Ascending aorta (tissue), 2 donors: ENCODE results near the gene SPINK2. TPM values are rescaled to one million over a fixed set of nuclear protein-coding genes. Genes with fewer than 3 reads are reported as not detected.

ENCODE experiments used
- DNase-seq, 2 donors: peaks; one replicate each; pipeline ENCODE4 v3.0.0-alpha.2; 2019; ENCODE audit warnings: low spot score in 2 of 2
- H3K27ac ChIP-seq, 2 donors: fragments of 200-600 bp; sonication (generic); one replicate each; pipeline ENCODE4 v1.5.1; 2016 to 2017; ENCODE audit warnings: mild to moderate bottlenecking in 1 of 2
- H3K27me3 ChIP-seq: fragments of 200-600 bp; sonication (generic); one replicate; pipeline ENCODE4 v1.5.1; 2017
- H3K36me3 ChIP-seq, 2 donors: fragments of 200-600 bp; sonication (generic); one replicate each; pipeline ENCODE4 v1.5.1; 2016
- H3K4me1 ChIP-seq, 2 donors: fragments of 200-600 bp; sonication (generic); one replicate each; pipeline ENCODE4 v1.5.1; 2016 to 2017; ENCODE audit warnings: mild to moderate bottlenecking in 1 of 2
- H3K4me3 ChIP-seq, 2 donors: fragments of 200-600 bp; sonication (generic); one replicate each; pipeline ENCODE4 v1.5.1; 2016 to 2017; ENCODE audit warnings: mild to moderate bottlenecking in 1 of 2
- H3K9me3 ChIP-seq, 2 donors: fragments of 200-600 bp; sonication (generic); one replicate each; pipeline ENCODE4 v1.5.1; 2016
- intact Hi-C: fragments of 100-400 bp; cut with DNase I; formaldehyde crosslinking; loops from one replicate; pipeline ENCODE4 v1.15.1; 2023
- total RNA-seq: library from RNA; depleted of rRNA; stranded (reverse); fragments of >200 nt; gene quantifications from one replicate; pipeline ENCODE4 v1.1.0, GENCODE V29; 2016
- TF ChIP-seq, protein P1 (sequence below), 3 experiments: fragments of 200-600 bp in 2 of 3; fragments of 450-650 bp in 1 of 3; sonication (generic) in 2 of 3; IDR thresholded peaks; one replicate each; pipeline ENCODE4 v1.5.1; 2016 to 2019; ENCODE audit warnings: antibody characterized with exemption in 3 of 3, mild to moderate bottlenecking in 1 of 3, moderate library complexity in 1 of 3

The SPINK2 gene
- total RNA-seq, 1 donor from 2014 or later = not detected

DNA sequence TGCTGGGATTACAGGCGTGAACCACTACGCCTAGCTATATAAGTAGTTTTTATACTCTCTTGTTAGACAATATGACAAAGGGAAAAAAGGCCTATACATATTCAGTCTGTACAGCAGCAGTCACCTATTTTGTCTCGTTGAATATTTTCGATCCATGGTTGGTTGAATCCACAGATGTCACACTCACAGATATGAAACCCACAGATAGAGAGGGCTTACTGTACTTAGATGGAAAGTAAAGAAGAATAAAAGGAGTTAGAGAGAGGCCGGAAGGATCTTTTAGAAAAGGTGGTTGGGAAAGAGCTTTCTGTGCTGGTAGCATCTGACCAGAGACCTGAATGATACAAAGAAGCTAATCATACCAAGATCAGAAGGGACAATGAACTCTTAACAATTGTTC, 38.3 kb upstream of the SPINK2 start:
- no peaks in the 10 kb centered on the region for H3K9me3 ChIP-seq
- intact Hi-C loops = no loop called here
- TF ChIP-seq, protein P1, sequence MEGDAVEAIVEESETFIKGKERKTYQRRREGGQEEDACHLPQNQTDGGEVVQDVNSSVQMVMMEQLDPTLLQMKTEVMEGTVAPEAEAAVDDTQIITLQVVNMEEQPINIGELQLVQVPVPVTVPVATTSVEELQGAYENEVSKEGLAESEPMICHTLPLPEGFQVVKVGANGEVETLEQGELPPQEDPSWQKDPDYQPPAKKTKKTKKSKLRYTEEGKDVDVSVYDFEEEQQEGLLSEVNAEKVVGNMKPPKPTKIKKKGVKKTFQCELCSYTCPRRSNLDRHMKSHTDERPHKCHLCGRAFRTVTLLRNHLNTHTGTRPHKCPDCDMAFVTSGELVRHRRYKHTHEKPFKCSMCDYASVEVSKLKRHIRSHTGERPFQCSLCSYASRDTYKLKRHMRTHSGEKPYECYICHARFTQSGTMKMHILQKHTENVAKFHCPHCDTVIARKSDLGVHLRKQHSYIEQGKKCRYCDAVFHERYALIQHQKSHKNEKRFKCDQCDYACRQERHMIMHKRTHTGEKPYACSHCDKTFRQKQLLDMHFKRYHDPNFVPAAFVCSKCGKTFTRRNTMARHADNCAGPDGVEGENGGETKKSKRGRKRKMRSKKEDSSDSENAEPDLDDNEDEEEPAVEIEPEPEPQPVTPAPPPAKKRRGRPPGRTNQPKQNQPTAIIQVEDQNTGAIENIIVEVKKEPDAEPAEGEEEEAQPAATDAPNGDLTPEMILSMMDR (IDR thresholded peaks at IDR 0.05) = no peak
- no peaks in the 10 kb centered on the region for H3K4me1 ChIP-seq
- H3K4me3 ChIP-seq = no peak overlapping the region
- H3K36me3 ChIP-seq = no peaks in the 10 kb centered on the region
- no peak overlapping the region for H3K27ac ChIP-seq
- no peak for DNase-seq
- H3K27me3 ChIP-seq = no peaks in the 10 kb centered on the region

DNA sequence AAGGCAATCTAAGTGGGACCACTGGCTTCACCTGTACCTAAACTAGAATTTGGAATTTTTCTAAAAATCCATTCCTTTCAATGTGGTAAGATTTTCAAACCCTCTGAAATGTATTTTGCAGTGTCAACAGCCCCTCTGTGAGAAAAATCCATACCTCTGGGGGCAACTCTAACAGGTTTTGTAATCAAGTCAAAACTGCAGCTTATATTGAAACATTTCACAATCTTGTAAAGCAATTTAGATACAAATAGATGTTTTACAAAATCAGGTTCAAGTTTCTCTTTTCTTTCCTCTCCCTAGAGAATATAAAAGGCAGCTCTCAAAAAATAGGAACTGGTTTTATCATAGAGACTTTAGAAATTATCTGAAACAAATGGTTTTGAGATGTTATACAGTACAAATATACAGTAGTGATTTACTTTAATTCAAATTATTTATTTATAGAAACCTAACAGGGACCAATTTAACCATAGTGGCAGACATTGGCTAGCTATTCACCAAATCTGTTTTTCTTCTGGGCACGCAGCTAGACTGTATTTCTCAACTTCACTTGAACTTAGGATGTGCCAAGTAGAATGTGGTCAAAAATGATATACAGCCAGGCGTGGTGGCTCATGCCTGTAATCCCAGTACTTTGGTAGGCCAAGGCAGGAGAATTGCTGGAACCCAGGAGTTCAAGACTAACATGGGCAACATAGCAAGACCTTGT, 36.3 kb upstream of the SPINK2 start:
- H3K27ac ChIP-seq = no peak overlapping the region
- no peak for DNase-seq
- H3K4me3 ChIP-seq = no peak overlapping the region
- H3K27me3 ChIP-seq = no peaks in the 10 kb centered on the region
- TF ChIP-seq, protein P1 (IDR thresholded peaks at IDR 0.05) = no peak
- H3K36me3 ChIP-seq = no peaks in the 10 kb centered on the region
- H3K9me3 ChIP-seq = no peaks in the 10 kb centered on the region
- H3K4me1 ChIP-seq = no peaks in the 10 kb centered on the region
- intact Hi-C loops = no loop called here

DNA sequence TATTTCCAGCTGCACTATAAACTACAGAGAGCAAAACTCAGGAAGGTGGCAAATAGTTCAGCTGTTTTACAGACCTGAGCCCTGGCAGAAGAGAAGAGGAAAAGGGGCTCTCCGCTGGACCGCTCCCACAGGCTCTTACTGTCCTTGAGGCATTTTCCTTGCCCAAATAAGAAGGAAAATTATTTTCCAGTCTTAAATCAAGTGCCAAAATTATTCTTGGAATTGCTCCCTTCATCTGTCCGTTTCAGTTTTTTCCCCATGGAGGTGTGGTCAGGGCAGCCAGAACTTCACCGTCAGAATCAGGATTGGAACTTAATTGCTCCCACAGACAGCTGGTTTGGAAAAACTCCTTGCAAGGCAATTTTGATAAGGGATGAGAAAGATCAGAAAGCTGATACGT, 35.2 kb upstream of the SPINK2 start:
- no peak for DNase-seq
- H3K36me3 ChIP-seq = no peaks in the 10 kb centered on the region
- H3K27ac ChIP-seq = no peak overlapping the region
- TF ChIP-seq, protein P1 (IDR thresholded peaks at IDR 0.05) = no peak
- no peaks in the 10 kb centered on the region for H3K9me3 ChIP-seq
- no peaks in the 10 kb centered on the region for H3K4me1 ChIP-seq
- no peak overlapping the region for H3K4me3 ChIP-seq
- intact Hi-C loops = no loop called here
- H3K27me3 ChIP-seq = no peaks in the 10 kb centered on the region

DNA sequence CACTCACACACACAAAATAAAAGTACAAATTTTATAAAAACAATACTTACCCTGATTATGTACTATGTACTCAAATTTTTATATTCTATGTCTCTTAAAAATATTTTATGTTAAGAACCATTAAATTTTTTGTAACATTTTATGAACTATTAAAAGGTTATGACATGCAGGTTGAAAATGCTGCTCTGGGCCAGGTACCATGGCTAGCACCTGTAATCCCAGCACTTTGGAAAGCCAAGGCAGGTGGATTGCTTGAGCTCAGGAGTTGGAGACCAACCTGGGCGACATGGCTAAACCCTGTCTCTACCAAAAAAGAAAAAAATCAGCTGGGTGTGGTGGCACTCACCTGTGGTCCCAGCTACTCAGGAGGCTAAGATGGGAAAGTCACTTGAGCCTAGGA, 29.4 kb upstream of the SPINK2 start:
- Histone ChIP-seq H3K9me3 (no peaks in the 10 kb centered on the region), H3K4me1 (no peaks in the 10 kb centered on the region), H3K36me3 (no peaks in the 10 kb centered on the region), H3K4me3 (no peak overlapping the region), H3K27ac (no peak overlapping the region), H3K27me3 (no peaks in the 10 kb centered on the region)
- TF ChIP-seq, protein P1 (IDR thresholded peaks at IDR 0.05) = no peak
- no peak for DNase-seq
- intact Hi-C loops = no loop called here

DNA sequence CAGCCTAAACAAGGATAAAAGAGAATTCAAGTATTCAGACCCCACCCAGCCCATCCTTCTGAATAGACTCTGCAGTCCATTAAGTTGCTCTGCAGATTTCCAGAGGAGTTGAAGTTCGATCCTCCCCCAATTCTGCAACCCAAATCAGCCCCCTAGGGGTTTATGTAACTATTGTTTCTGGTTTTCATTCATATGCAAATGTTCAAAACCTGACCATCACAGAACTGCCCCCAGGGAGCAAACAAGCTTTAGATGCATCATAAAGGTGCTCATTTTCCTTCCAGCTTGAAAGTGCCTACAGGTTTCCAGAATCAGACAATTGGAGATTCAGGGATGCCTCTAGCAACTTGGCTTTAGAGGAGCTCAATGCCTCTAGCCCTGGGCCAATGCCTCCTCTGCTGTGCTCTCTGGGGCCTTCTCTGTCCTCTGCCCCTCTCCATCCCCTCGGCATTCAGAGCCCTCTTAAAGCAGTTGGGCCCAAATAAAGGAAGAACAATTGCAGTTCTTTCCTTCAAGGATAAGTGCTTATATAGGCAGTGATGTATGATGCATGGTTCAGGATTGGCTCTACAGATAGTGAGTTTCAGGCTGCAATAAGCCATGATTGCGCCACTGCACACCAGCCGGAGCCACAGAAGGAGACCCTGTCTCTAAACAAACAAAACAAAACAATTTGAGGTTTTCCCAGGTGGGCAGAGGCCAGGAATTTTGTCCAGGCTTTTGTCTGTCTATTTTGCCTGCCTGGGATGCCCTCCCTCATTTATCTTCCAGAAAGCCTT, 23.5 kb upstream of the SPINK2 start:
- no peak overlapping the region for H3K4me3 ChIP-seq
- H3K4me1 ChIP-seq = no peaks in the 10 kb centered on the region
- DNase-seq = no peak
- no peaks in the 10 kb centered on the region for H3K9me3 ChIP-seq
- intact Hi-C loops = no loop called here
- H3K27ac ChIP-seq = no peak overlapping the region
- no peaks in the 10 kb centered on the region for H3K27me3 ChIP-seq
- no peaks in the 10 kb centered on the region for H3K36me3 ChIP-seq
- TF ChIP-seq, protein P1 (IDR thresholded peaks at IDR 0.05) = no peak
